Adipose tissue (tissue), 3 donors: ENCODE data around the gene MKLN1. TPM values are rescaled to one million over a fixed set of nuclear protein-coding genes. Genes with fewer than 3 reads are reported as not detected.

ENCODE experiments used
- H3K27ac ChIP-seq: one replicate; pipeline ENCODE4 v1.5.1; 2013; ENCODE audit warnings: low read depth, low read length
- WGBS, 3 donors: extraction: QIAGEN DNeasy Blood & Tissue Kit; methylation state at CpG; one replicate each; pipeline ENCODE4 v1.1.7; 2013; 5-methylcytosine and 5-hydroxymethylcytosine counted together
- polyA plus RNA-seq, 3 donors: library from polyadenylated mRNA; stranded (reverse); fragments of 200-250 nt; gene quantifications; one replicate each; pipeline ENCODE4 v1.2.3, GENCODE V29; 2013
- donor health status: healthy with polysubstance abuse.
- donor health status: Bipolar disorder and iron deficiency.
- donor health status: healthy.

Gene MKLN1
- polyA plus RNA-seq, 3 donors, result 6.5 to 13.7 (median 13.6) TPM

- no peak overlapping the region for H3K27ac ChIP-seq
- WGBS, 3 donors, result 95 to 100% (median 99%) methylated on average over 2 of the region's 2 CpGs
Observed at GRCh38 chr7:131482800-131483199, 155.1 kb downstream of the MKLN1 start.

GRCh38 chr7:131483586-131483985 is 155.9 kb downstream of the MKLN1 start:
- 94 to 97% (median 94%) methylated on average over 2 of the region's 2 CpGs for WGBS, 3 donors
- H3K27ac ChIP-seq, result no peak overlapping the region

GRCh38 chr7:131486346-131486745 is 158.7 kb downstream of the MKLN1 start:
- H3K27ac ChIP-seq, result no peak overlapping the region
- 84 to 90% (median 85%) methylated on average over 2 of the region's 2 CpGs for WGBS, 3 donors

DNA sequence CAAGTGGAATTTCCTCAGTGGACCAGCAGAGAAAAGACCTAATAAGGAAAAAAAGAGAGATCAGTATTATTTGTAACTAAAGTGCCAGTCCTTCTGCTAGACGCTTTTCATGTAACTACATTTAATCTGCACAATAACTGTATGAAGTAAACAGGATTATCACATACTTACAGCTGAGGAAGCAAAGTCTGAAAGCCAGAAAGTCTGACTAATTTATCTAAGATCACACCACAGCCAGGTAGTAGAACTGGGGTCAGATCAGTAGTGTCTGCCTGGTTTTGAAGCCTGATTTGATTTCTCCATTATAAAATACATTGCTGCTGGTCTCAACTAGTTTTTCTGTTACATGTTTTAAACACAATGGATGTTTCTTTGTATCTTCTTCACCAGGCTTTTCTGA is 159.5 kb downstream of the MKLN1 start:
- 38 to 87% (median 70%) methylated on average over 1 of the region's 1 CpG for WGBS, 3 donors
- no peak overlapping the region for H3K27ac ChIP-seq

DNA sequence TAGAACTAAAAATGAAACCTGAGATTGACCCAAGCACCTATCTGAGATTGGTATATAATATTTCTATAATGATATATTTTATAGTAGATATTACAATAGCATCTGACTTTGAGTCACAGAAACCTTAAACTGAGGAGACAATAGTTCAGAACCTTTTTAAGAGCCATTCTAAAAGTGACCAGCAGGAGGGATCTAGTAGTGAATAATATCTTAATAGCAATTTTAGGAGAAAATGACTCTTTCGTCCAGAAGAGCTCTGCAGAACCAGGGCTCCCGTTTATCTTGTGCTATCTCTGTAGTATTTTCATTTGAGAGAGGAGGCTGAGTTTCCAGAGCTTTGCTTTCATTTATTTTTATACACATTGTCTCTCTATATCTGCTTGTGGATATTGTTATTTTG is 160.7 kb downstream of the MKLN1 start:
- H3K27ac ChIP-seq, result no peak overlapping the region
- WGBS, 3 donors, result 63 to 77% (median 70%) methylated on average over 2 of the region's 2 CpGs

DNA sequence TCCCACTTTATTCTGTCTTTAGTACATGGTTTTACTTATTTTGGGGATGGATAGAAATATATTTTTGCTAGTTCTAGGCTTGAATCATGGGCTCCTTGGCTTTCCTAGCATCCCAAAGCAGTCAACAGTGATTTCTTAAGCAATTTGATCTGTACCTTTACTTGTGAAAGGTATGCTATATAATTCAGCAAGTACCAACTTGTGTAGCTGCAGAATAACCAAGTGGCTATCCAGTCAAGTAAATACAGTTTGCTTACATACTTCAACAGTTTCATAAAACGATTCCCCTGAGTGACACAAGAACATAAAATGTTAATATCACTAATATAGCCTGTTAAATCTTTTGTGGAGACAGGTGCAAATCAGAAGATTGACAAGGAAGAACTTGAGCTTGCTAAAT is 161.5 kb downstream of the MKLN1 start:
- 78 to 83% (median 78%) methylated on average over 1 of the region's 1 CpG for WGBS, 3 donors
- no peak overlapping the region for H3K27ac ChIP-seq

GRCh38 chr7:131489881-131490280 is 162.2 kb downstream of the MKLN1 start:
- 96 to 99% (median 98%) methylated on average over 4 of the region's 4 CpGs for WGBS, 3 donors
- H3K27ac ChIP-seq, result no peak overlapping the region

GRCh38 chr7:131493081-131493480 is 165.4 kb downstream of the MKLN1 start:
- 67 to 91% (median 88%) methylated on average over 2 of the region's 2 CpGs for WGBS, 3 donors
- H3K27ac ChIP-seq, result no peak overlapping the region

DNA sequence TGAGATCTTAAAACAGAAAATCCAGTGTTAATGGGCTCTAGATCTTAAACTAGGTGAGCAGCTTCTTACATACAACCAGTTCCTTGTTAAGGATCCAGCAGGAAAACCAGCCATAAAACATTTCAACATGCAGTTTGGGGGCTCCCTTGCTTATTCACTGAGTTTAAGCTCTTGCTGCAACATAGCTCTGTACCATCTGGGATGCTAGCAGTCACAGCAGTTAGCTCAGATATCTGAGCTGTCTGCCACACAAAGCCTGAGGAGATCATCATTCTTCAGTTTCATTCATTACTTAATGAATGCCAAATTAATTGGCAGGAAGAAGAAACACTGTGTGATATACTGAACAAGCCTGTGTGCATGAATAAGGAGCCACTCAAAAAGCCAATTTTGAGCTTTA is 165.9 kb downstream of the MKLN1 start:
- H3K27ac ChIP-seq, result no peak overlapping the region

GRCh38 chr7:131494182-131494581 is 166.5 kb downstream of the MKLN1 start:
- WGBS, 3 donors, result 78 to 92% (median 88%) methylated on average over 2 of the region's 2 CpGs
- H3K27ac ChIP-seq, result no peak overlapping the region

GRCh38 chr7:131495669-131496498 is 168.2 kb downstream of the MKLN1 start:
- no peak overlapping the region for H3K27ac ChIP-seq
- 80 to 96% (median 81%) methylated on average over 7 of the region's 7 CpGs for WGBS, 3 donors

DNA sequence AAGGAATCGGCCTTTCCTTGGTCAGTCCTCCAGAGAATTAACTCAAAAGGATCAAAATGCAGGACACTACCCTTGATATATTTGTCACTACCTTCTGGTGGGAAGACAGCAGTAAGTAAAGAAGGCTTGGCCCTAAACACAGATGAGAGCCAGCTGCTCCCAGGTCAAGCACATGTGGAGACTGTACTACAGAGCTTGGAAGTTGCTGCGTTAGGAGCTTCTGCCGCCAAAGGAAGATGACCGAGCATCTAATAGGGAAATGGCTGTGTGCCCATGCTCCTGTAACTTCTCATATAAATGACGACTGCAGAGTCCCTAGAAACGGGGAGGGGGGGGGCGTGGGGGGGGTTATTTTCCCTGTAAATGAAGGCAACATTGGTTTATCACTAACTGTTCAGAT is 169.8 kb downstream of the MKLN1 start:
- H3K27ac ChIP-seq, result no peak overlapping the region
- 54 to 61% (median 56%) methylated on average over 7 of the region's 7 CpGs for WGBS, 3 donors

DNA sequence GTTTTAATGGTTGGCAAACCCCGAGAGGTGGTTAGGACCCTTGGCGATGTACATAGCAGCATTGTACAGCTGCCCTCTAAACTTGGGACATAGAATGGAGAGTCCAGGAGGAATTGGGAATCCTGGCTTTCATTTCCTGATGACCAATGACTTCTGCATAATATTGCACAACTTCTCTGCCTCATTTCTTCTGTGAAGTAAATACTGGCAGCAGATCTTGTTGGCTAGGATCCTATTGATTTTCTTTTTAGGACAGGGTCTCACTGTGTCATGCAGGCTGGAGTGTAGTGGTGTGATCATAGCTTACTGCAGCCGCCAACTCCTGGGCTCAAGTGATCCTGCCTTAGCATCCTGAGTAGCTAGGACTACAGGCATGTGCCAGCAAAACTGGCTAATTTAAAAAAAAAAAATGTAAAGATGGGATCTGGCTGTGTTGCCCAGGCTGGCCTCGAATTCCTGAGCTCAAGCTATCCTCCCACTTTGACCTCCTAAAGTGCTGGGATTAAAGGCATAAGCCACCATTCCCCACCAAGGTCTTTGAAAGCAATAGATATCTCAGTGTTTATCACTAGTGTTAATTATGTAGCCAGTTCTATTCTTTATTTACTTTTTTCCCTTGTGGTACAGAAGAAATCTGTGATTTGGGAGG is 170.7 kb downstream of the MKLN1 start:
- H3K27ac ChIP-seq, result no peak overlapping the region
- 70 to 77% (median 74%) methylated on average over 4 of the region's 4 CpGs for WGBS, 3 donors

GRCh38 chr7:131499801-131500200 is 172.1 kb downstream of the MKLN1 start:
- H3K27ac ChIP-seq, result no peak overlapping the region
- 87 to 93% (median 90%) methylated on average over 6 of the region's 6 CpGs for WGBS, 3 donors

DNA sequence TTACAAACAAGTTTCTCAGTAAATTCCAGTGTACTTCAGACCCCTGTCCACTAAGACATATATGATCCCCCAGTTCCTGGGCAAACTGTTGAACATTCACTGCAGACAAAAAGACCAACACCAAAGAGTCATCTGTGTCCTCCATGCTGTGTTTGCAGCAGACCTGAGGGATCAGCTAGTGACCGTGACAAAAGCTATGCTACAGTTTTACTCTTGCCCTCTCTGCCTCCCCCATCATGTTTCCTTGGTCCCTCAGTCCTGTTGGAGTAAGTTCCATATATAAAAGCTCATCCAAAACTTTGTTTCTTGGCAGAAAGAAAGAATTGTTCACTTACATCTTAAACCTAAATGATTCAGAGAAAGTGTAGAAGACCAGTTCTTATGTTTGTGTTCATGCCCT is 172.7 kb downstream of the MKLN1 start:
- WGBS, 3 donors, result 91 to 95% (median 92%) methylated on average over 1 of the region's 1 CpG
- H3K27ac ChIP-seq, result no peak overlapping the region

GRCh38 chr7:131501422-131501821 is 173.7 kb downstream of the MKLN1 start:
- no peak overlapping the region for H3K27ac ChIP-seq
- 41 to 77% (median 68%) methylated on average over 3 of the region's 3 CpGs for WGBS, 3 donors

- WGBS, 3 donors, result 69 to 76% (median 69%) methylated on average over 14 of the region's 14 CpGs
- H3K27ac ChIP-seq, result no peak overlapping the region
Observed at GRCh38 chr7:131501930-131502685, 174.4 kb downstream of the MKLN1 start.

DNA sequence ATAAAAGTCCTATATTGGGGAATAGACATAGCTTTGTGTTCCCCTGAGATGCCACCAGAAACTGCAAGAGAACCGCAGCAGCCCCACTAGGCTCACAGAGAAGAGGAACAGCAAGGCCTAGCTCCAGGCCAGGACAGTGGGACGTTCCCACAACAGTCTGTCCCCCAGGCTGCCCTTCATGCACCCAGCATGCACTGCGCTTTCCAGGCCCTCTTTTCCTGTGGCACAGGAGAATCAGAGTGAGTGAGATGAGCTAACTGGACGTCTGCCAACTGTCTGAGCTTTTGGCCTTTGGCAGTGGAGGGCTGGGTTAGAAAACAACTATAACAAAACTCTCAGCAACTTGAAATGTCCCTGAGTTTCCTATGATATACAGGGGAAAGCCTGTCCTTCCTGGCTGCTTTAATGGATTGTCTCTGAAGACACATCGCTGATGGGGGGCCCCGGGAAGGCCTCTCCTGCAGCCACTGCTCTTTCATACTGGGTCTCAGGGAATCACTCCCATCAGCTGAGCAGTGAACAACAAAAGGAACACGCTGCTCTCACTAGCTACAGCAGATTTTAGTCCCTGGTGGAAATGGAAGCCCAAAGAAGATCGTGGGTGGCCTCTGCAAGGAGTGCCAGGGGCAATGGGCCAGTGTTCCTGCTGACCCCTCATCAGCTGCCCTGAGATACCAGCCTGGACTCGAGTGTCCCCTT is 175.3 kb downstream of the MKLN1 start:
- WGBS, 3 donors, result 53 to 65% (median 55%) methylated on average over 9 of the region's 9 CpGs

GRCh38 chr7:131503639-131504038 is 176.0 kb downstream of the MKLN1 start:
- no peak overlapping the region for H3K27ac ChIP-seq
- 47 to 74% (median 72%) methylated on average over 6 of the region's 6 CpGs for WGBS, 3 donors

More for the DNA sequence above, 175.3 kb downstream of the MKLN1 start:
- H3K27ac ChIP-seq, result no peak overlapping the region
